Measurements from ENCODE around the gene CTNNA3.
"Not testable (repeated sequence)": the region's sequence is repeated elsewhere in the genome, so short reads cannot be mapped to it uniquely, and the experiment has no call there.

CTNNA3 gene

GRCh38 chr10:67230680-67231500 is 465.1 kb downstream of the CTNNA3 start:
- DNase-seq = not testable (repeated sequence)

DNA sequence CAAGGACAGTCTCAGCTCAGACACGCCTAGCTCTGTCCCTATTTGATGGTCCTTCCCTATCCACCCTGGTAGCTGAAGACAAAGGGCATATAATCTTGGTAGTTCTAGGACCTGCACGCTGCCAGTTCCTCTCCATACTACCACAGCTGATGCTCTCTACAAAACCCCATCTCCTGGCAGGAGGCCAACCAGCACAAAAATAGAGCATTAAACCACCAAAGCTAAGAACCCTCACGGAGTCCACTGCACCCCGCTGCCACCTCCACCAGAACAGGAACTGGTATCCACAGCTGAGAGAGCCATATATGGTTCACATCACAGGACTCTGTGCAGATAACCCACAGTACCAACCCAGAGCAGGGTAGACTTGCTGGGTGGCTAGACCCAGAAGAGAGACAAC is 470.8 kb downstream of the CTNNA3 start:
- no peak for DNase-seq

GRCh38 chr10:67224553-67224952 is 471.4 kb downstream of the CTNNA3 start:
- no peak for DNase-seq

DNA sequence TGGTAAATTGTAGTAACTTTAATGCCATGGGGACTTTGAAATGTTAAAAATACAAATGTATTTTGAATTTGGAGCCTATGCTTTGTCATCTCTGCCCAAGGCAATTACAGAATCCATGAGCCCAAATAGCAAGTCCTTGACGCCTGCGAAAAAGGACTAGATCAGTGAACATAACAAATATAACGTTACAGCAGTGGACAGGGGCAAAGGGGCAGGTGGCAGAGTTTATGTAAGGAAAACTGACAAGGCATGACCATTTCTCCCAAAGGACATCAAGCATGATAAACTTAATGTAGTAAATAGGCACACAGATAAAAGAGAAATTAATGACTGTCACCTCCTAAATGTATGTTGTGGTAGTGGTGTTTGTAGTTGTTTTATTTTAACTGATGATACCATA is 473.1 kb downstream of the CTNNA3 start:
- DNase-seq = no peak

DNA sequence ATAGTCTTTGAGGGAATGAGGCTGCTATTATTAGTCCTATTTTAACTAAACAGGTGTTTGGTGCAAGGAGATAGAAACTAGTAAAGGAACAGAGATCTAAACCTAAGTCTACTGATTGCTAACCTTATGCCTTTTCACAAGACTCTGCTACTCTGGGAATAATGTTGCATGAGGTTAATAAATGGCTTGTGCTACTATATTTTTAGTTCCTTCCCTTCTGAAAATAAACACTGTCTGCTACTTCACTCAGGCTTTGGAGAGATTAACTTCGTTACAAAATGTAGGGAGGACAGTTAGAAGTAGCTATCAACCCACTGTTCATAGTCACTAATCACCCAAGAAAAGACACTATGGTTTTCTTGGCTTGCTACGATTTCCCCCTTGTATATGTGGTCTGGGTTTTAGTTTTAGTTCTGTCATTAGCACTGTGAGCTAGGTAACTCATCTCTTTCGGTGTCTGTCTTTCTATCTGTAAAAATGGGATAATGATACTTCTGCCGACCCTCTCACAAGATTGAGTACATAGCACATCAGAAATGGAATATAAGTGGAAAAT is 474.0 kb downstream of the CTNNA3 start:
- DNase-seq = no peak

DNA sequence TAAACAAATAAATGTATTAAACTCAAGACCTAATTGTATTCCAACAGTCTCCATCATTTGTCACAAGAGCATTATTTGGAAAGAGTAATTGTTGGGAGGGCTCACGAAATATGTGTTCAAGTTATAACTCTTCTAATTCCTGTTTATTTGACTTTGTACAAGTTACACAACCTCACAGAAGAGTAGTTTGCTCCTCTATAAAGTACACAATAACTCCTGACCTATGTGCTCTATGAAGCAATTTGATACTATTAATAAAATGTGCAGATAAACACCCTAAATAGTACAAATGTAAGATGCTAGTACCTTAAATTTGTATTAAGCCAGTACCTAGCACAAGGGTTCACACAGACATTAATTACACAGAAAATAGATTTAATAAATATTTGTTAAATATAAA is 484.3 kb downstream of the CTNNA3 start:
- DNase-seq = no peak

- not testable (repeated sequence) for DNase-seq
Measured at GRCh38 chr10:67207923-67208322, 488.1 kb downstream of the CTNNA3 start.

GRCh38 chr10:67200913-67201564 is 495.0 kb downstream of the CTNNA3 start:
- DNase-seq = no peak

DNA sequence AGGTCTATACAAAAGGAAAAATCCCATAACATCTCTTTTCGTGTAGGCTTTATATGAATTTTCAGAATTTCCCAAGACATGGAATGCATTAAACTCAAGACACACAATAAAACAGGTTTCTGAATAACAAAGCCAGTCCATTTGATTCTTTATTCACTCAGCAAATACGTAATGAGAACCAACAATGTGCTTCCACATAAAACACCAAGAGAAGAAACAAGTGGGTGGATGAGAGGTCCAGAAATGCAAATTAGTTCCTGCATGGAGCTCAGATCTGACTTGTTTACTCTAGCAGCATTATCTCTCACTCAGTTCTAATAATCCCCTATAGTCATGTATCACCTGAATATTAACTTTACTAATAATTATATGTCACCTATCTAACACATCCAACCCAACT is 520.6 kb downstream of the CTNNA3 start:
- no peak for DNase-seq

GRCh38 chr10:67173787-67174186 is 522.2 kb downstream of the CTNNA3 start:
- DNase-seq = no peak

- no peak for DNase-seq
Measured at GRCh38 chr10:67171970-67172369, 524.0 kb downstream of the CTNNA3 start.

- no peak for DNase-seq
Measured at GRCh38 chr10:67156239-67156638, 539.8 kb downstream of the CTNNA3 start.

GRCh38 chr10:67151471-67151870 is 544.5 kb downstream of the CTNNA3 start:
- no peak for DNase-seq

DNA sequence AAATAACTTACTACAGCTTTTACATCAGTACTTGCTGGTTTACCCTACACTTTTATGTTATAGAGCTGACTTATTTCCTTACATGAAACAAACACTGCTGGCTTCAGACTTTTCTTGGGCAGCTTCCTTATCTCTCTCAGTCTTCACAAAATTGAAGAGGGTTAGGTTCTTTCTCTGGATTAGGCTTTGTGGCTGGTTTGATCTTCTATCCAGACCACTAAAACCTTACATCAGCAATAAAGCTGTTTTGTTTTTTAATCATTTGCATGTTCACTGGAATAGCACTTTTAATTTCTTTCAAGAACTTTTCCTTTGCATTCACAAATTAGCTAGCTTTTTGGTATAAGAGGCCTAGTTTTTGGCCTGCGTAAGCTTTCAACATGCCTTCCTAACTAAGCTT is 551.5 kb downstream of the CTNNA3 start:
- DNase-seq = no peak

GRCh38 chr10:67141300-67141699 is 554.7 kb downstream of the CTNNA3 start:
- DNase-seq = no peak

DNA sequence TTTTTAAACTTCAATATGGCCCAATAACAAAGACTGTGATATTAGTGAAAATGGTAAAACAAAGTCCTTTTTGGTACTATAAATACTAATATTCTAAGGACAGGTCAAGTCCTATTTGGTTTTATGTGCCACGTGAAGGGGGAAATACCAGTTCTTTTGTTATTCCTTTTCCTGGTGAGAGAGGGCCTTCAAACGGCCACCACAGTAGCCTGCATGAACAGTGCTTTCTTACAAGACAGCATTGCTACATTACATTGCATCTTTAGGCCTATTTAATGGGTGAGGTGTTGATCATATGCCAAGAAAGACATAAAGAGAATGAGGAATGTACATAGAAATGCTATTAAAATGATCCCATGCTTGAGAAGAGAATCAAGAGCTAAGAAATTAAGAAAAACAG is 555.4 kb downstream of the CTNNA3 start:
- no peak for DNase-seq

DNA sequence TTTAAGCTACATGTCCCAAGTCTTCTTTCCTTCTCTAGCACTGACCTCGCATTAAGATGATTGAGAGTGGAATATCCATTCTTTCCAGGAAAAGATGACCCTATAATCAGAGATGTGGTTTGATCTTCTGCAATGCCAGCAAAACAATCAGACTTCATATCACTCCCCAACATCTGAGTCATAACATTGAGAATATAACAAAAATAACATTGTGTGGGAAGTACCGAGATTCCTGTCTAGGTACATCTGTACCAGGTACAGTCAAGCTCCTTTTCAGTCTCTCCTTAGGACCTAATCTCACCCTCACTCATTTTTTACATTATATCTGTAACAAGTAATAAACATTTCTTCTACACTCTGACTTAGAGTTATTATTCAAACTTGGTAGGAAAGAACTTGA is 568.6 kb downstream of the CTNNA3 start:
- no peak for DNase-seq

DNA sequence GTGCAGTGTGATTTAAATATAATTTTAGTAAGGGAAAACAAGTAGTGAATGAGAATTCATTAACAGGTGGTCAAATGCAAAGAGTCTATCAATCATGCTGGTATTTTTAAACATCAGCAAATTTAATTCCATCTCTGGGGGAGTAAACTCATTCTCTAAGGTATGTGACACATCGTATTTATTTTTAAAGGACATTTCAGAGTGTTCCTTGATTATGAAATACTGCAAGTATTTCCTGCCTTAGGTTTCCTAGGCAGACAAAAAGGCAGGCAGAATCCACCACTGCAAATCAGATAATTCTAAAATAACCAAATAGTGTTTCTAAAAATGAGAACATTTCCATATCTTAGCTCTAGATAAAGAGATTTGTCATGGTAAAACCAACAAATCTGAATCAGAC is 576.3 kb downstream of the CTNNA3 start:
- no peak for DNase-seq

GRCh38 chr10:67115972-67116371 is 580.0 kb downstream of the CTNNA3 start:
- no peak for DNase-seq

DNA sequence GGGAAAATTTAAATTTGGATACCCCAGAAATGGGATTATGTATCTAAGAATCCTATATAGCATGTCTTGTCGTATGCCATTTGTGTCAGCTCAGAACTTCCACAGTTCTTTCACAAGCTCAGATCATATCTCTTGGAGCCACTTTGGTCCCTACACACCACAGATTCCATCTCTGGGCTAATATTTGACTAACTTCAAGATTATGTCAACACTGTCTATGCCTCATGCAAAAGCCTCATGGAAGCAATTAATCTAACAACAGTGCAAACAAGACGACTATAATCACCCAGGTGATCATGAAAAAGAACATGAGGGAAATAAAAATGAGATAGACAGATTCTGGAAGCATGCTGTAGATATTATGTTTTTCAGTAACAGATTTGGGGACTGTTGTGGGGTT is 581.0 kb downstream of the CTNNA3 start:
- DNase-seq = no peak

DNA sequence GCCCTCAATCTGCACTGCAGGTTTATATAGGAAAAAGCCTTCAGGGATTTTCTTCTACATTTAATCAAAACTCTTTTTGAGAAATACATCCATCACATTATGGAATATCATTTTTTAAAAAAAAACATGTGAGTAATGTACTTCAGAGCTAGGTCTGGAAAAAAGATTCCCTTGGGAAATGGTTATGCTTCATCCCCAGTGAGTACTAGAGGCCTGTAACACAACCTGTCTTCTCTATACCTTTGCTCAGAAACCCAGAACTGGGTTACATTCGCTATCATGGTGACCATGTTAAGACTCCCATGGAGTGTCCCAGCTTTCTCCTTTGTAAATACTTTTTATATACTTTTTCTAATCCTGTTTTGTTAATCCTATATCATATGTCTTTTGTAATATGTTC is 583.2 kb downstream of the CTNNA3 start:
- DNase-seq = no peak

GRCh38 chr10:67110286-67110685 is 585.7 kb downstream of the CTNNA3 start:
- no peak for DNase-seq

GRCh38 chr10:67107670-67108069 is 588.3 kb downstream of the CTNNA3 start:
- DNase-seq = no peak

DNA sequence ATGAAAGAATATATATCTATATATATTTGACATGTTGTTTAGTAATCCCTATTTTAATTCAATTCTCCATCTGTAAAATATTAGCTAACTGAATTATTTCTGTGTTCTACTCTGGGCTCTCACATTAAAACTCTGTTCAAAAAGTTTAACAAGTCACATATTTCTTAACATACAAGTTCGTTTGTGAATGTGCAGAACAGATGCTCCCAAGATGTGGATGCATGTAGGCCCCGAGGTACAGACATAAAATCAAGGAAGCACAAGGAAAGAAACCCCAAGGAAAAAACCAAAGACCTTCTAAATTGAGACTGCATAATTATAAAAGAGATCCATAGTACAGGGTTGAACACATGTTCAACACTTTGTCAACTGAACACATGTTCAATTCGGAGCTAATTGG is 595.0 kb downstream of the CTNNA3 start:
- DNase-seq = no peak
